A673 (cell line): ENCODE data around the gene ADARB2. TPM values are rescaled to one million over a fixed set of nuclear protein-coding genes. Genes with fewer than 3 reads are reported as not detected.
"Not testable (repeated sequence)": the region's sequence is repeated elsewhere in the genome, so short reads cannot be mapped to it uniquely, and the experiment has no call there.

Experiments
- BruUV-seq: library from RNA; stranded (reverse); fragments of 400-500 nt; replicated peaks from 2 replicates; lab custom pipeline; 2021; lab: Mats Ljungman, UMichigan
- CTCF ChIA-PET: fragments of 300-600 bp; sonication (Branson Sonifier 250); formaldehyde crosslinking; loops from one replicate; lab custom pipeline; 2022; ENCODE audit warnings: antibody characterized with exemption; lab: Charles Lee
- POLR2A ChIA-PET: fragments of 300-600 bp; sonication (Branson Sonifier 250); formaldehyde crosslinking; loops from one replicate; lab custom pipeline; 2022; ENCODE audit warnings: antibody characterized with exemption; ENCODE audit not compliant: low non-redundant PET; lab: Charles Lee
- DNase-seq: peaks from one replicate; pipeline ENCODE4 v3.0.0-alpha.2; 2015; ENCODE audit warnings: low spot score
- H3K27ac ChIP-seq: fragments of 200-600 bp; sonication (generic); 2 replicates; pipeline ENCODE4 v1.5.1; 2016; ENCODE audit warnings: mixed run types, low read depth, mild to moderate bottlenecking, mixed read lengths, antibody characterized with exemption, low read length; ENCODE audit not compliant: poor library complexity, severe bottlenecking
- H3K27me3 ChIP-seq: fragments of 200-600 bp; sonication (generic); replicated peaks from 2 replicates; pipeline ENCODE4 v1.6.1; 2017; ENCODE audit warnings: mixed run types, low read depth, mild to moderate bottlenecking, mixed read lengths, antibody characterized with exemption, low read length; ENCODE audit not compliant: insufficient read depth, poor library complexity
- H3K36me3 ChIP-seq: fragments of 200-600 bp; sonication (generic); 2 replicates; pipeline ENCODE4 v1.6.1; 2016; ENCODE audit warnings: mixed run types, mild to moderate bottlenecking, mixed read lengths, antibody characterized with exemption, low read length; ENCODE audit not compliant: insufficient read depth, poor library complexity, severe bottlenecking
- H3K4me1 ChIP-seq: fragments of 200-600 bp; sonication (generic); 2 replicates; pipeline ENCODE4 v1.6.1; 2017; ENCODE audit warnings: mixed run types, mild to moderate bottlenecking, mixed read lengths, antibody characterized with exemption, low read length; ENCODE audit not compliant: insufficient read depth, poor library complexity, severe bottlenecking
- H3K4me3 ChIP-seq: fragments of 200-600 bp; sonication (generic); 2 replicates; pipeline ENCODE4 v1.5.1; 2016; ENCODE audit warnings: low read depth, mixed run types, mild to moderate bottlenecking, mixed read lengths, low read length; ENCODE audit not compliant: poor library complexity, severe bottlenecking
- H3K9me3 ChIP-seq: fragments of 200-600 bp; sonication (generic); 2 replicates; pipeline ENCODE4 v1.6.1; 2016; ENCODE audit warnings: mixed run types, low read depth, mild to moderate bottlenecking, mixed read lengths, antibody characterized with exemption, low read length; ENCODE audit not compliant: poor library complexity, severe bottlenecking
- EZH2 ChIP-seq: fragments of 200-600 bp; sonication (generic); IDR thresholded peaks from 2 replicates; pipeline ENCODE4 v1.6.1; 2017; ENCODE audit warnings: borderline replicate concordance, low read depth, mild to moderate bottlenecking, mixed read lengths, antibody characterized with exemption, low read length; ENCODE audit not compliant: poor library complexity, severe bottlenecking
- intact Hi-C: fragments of 100-400 bp; cut with micrococcal nuclease; formaldehyde crosslinking; loops from one replicate; pipeline ENCODE4 v1.10.0; 2022; ENCODE audit not compliant: unreplicated experiment
- total RNA-seq: library from RNA; stranded (reverse); gene quantifications from 2 replicates; pipeline ENCODE4 v1.2.3, GENCODE V29; 2021
- TF ChIP-seq, protein P1 (sequence below): fragments of 300-800, 200-600 bp; sonication (generic); conservative IDR thresholded peaks from 2 replicates; pipeline ENCODE4 v1.5.1; 2017; ENCODE audit warnings: low read depth, mild to moderate bottlenecking, antibody characterized with exemption, low read length, moderate library complexity, mixed read lengths

The ADARB2 gene
- total RNA-seq, 1 experiment from 2014 or later: not detected

DNA sequence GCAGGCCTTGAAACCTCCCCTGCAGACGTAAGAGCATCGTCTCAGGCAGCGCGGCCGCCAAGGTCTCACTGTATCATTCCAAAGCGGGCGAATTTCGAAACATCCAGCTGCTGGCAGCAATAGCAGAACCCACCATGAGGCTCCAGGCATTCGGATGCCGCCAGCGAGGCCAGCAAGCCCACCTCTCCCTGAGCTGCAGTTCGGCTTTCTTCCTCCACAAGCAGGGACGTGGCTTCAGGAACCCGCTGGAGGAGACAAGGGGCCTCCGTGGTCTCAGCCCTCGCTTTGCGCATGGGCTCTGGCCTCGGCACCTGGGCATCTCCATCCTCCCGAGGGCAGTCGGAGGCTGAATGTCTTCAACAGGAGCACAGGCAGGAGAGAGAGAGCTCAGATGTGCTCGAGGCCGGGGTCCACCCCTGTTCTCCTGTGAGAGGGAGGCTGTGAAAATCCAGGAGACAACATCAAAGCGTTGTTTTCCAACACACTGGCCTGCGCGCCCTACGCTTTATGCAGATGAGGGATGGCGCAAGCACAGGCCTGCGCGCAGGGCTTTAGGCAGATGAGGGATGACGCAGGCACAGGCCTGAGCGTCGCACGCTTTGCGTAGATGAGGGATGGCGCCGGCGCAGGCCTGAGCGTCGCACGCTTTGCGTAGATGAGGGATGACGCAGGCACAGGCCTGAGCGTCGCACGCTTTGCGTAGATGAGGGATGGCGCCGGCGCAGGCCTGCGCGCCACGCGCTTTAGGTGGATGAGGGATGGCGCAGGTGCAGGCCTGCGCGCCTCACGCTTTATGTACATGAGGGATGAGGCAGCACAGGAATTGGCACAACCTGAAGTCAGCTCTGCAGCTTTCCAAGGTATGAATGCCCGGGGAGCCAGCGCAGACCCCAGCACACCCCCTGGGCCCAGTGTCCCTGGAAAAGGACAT, 577.9 kb downstream of the ADARB2 start:
- Histone ChIP-seq H3K27me3 (peaks cover 16% of the 10 kb centered on the region), H3K27ac (no peak overlapping the region), H3K4me1 (no peaks in the 10 kb centered on the region), H3K9me3 (no peaks in the 10 kb centered on the region), H3K4me3 (no peak overlapping the region), H3K36me3 (no peaks in the 10 kb centered on the region)
- POLR2A ChIA-PET: no interaction called here
- no peak for TF ChIP-seq EZH2
- DNase-seq: no peak
- CTCF ChIA-PET: no interaction called here
- no TSS peak for BruUV-seq
- intact Hi-C loops: no loop called here

DNA sequence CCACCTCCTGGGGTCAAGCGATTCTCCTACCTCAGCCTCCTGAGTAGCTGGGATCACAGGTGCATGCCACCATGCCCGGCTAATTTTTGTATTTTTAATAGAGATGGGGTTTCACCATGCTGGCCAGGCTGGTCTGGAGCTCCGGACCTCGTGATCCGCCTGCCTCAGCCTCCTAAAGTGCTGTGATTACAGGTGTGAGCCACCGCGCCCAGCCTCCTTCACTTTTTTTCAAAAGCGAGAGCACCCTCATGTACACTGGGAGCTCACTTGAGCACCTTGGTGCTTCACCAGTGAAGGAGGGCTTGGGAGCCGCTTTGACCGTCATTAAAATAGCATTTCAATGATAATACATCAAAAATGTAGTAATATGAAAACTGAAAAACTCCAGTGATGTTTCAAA, 578.8 kb downstream of the ADARB2 start:
- CTCF ChIA-PET, POLR2A ChIA-PET: not testable (repeated sequence)

DNA sequence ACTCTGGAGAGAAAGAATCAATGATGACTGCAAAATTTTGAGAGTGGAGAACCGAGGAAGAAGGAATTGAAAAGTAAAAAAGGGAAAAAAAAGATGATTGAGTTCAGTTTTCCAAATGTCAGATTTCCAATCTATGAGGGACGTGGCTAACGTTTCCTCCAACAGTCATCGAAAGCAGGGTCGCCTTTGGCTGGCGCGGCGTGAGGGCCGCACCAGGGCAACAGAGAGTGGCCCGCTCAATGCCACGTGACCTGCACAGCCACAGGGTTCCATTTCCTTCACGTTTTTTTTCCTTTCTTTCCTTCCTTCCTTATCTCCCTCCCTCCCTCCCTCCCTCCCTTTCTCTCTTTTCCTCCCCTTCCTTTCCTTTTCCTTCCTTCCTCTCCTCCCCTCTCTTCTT, 579.3 kb downstream of the ADARB2 start:
- no peaks in the 10 kb centered on the region for H3K36me3 ChIP-seq
- no peak overlapping the region for H3K27ac ChIP-seq
- no peak for DNase-seq
- peaks cover 8% of the 10 kb centered on the region for H3K27me3 ChIP-seq
- TF ChIP-seq, protein P1, sequence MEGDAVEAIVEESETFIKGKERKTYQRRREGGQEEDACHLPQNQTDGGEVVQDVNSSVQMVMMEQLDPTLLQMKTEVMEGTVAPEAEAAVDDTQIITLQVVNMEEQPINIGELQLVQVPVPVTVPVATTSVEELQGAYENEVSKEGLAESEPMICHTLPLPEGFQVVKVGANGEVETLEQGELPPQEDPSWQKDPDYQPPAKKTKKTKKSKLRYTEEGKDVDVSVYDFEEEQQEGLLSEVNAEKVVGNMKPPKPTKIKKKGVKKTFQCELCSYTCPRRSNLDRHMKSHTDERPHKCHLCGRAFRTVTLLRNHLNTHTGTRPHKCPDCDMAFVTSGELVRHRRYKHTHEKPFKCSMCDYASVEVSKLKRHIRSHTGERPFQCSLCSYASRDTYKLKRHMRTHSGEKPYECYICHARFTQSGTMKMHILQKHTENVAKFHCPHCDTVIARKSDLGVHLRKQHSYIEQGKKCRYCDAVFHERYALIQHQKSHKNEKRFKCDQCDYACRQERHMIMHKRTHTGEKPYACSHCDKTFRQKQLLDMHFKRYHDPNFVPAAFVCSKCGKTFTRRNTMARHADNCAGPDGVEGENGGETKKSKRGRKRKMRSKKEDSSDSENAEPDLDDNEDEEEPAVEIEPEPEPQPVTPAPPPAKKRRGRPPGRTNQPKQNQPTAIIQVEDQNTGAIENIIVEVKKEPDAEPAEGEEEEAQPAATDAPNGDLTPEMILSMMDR: no peak
- TF ChIP-seq EZH2: no peak
- CTCF ChIA-PET: no interaction called here
- intact Hi-C loops: no loop called here
- no peaks in the 10 kb centered on the region for H3K4me1 ChIP-seq
- POLR2A ChIA-PET: no interaction called here
- H3K9me3 ChIP-seq: no peaks in the 10 kb centered on the region
- no peak overlapping the region for H3K4me3 ChIP-seq
- no TSS peak for BruUV-seq

More for the DNA sequence above, 578.8 kb downstream of the ADARB2 start:
- H3K4me1 ChIP-seq, H3K27me3 ChIP-seq, DNase-seq, H3K27ac ChIP-seq, intact Hi-C loops, BruUV-seq, H3K36me3 ChIP-seq, H3K9me3 ChIP-seq, H3K4me3 ChIP-seq: not testable (repeated sequence)

DNA sequence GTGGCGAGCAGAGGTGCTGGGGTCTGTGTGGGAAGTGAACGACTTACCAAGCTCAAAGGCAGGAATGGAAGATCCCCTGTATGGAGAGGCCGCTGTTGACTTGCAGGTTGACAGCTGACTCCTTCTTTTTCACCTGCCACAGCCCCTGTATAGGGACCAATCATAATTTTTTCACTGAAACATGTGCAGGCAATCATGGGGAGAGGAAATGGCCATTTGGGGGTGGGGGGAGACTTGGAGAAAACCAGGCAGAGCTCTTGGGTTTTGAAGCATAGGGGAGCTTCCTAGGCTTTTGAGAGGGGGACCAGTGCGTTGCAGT, 579.8 kb downstream of the ADARB2 start:
- intact Hi-C loops: no loop called here
- peaks cover 8% of the 10 kb centered on the region for H3K27me3 ChIP-seq
- no peak for DNase-seq
- H3K4me3 ChIP-seq: no peak overlapping the region
- ChIA-PET POLR2A (no interaction called here), CTCF (no interaction called here)
- no peaks in the 10 kb centered on the region for H3K4me1 ChIP-seq
- H3K36me3 ChIP-seq: no peaks in the 10 kb centered on the region
- H3K9me3 ChIP-seq: no peaks in the 10 kb centered on the region
- BruUV-seq: no TSS peak
- no peak for TF ChIP-seq EZH2
- TF ChIP-seq, protein P1: no peak
- H3K27ac ChIP-seq: no peak overlapping the region
